ENCODE data around the gene DDAH2.
"Not testable (repeated sequence)": the region's sequence is repeated elsewhere in the genome, so short reads cannot be mapped to it uniquely, and the experiment has no call there.

DDAH2 gene

GRCh38 chr6:31711233-31711632 lies 17.9 kb downstream of the DDAH2 start:
- no peak for DNase-seq

GRCh38 chr6:31710523-31711219 lies 18.4 kb downstream of the DDAH2 start:
- DNase-seq, result no peak

- not testable (repeated sequence) for DNase-seq
Observed at GRCh38 chr6:31709157-31709556, 19.9 kb downstream of the DDAH2 start.

GRCh38 chr6:31708224-31708623 lies 20.9 kb downstream of the DDAH2 start:
- no peak for DNase-seq

- DNase-seq, result no peak
Observed at GRCh38 chr6:31707701-31708100, 21.4 kb downstream of the DDAH2 start.

GRCh38 chr6:31706599-31706998 lies 22.5 kb downstream of the DDAH2 start, which contains the start of gene LY6G6F:
TSS of gene LY6G6F (plus strand) at chr6:31706866. CDS start at chr6:31706907, 41 bp downstream.
- no peak for DNase-seq

GRCh38 chr6:31705931-31706330 lies 23.2 kb downstream of the DDAH2 start:
- no peak for DNase-seq

GRCh38 chr6:31702819-31703716 lies 26.0 kb downstream of the DDAH2 start, which contains the start of gene ABHD16A:
TSS of gene ABHD16A (minus strand) at chr6:31703324. CDS start at chr6:31703281, 43 bp downstream.
- peak; percentile 87 for DNase-seq

GRCh38 chr6:31702405-31702818 lies 26.7 kb downstream of the DDAH2 start:
- no peak for DNase-seq

- no peak for DNase-seq
Observed at GRCh38 chr6:31701666-31702404, 27.3 kb downstream of the DDAH2 start.

GRCh38 chr6:31700740-31701401 lies 28.2 kb downstream of the DDAH2 start:
- no peak for DNase-seq

- DNase-seq, result no peak
Observed at GRCh38 chr6:31697555-31697954, 31.5 kb downstream of the DDAH2 start.

- DNase-seq, result no peak
Observed at GRCh38 chr6:31693535-31693934, 35.6 kb downstream of the DDAH2 start.

GRCh38 chr6:31692886-31693285 lies 36.2 kb downstream of the DDAH2 start:
- no peak for DNase-seq

GRCh38 chr6:31692353-31692752 lies 36.7 kb downstream of the DDAH2 start:
- DNase-seq, result no peak

GRCh38 chr6:31691564-31692108 lies 37.5 kb downstream of the DDAH2 start:
- no peak for DNase-seq

GRCh38 chr6:31691078-31691463 lies 38.0 kb downstream of the DDAH2 start:
- DNase-seq, result no peak

GRCh38 chr6:31690231-31691077 lies 38.6 kb downstream of the DDAH2 start:
- DNase-seq, result no peak

- DNase-seq, result no peak
Observed at GRCh38 chr6:31689249-31690110, 39.6 kb downstream of the DDAH2 start.
